Panc1 (cell line): ENCODE data around the gene ABCC3. TPM values are rescaled to one million over a fixed set of nuclear protein-coding genes. Genes with fewer than 3 reads are reported as not detected.

Experiments
- ATAC-seq: fragments of 200-7000 bp; cut with Tn5 transposase; 2 replicates; pipeline ENCODE4 v1.9.1; 2020; ENCODE audit warnings: mild to moderate bottlenecking, moderate library complexity
- BruUV-seq: library from RNA; stranded (reverse); fragments of 400-500 nt; replicated peaks from 2 replicates; lab custom pipeline; 2021; lab: Mats Ljungman, UMichigan
- CTCF ChIA-PET: fragments of 300-600 bp; sonication (Branson Sonifier 250); formaldehyde crosslinking; loops from one replicate; lab custom pipeline; 2022; ENCODE audit warnings: antibody characterized with exemption; lab: Charles Lee
- POLR2A ChIA-PET: fragments of 300-600 bp; sonication (Branson Sonifier 250); formaldehyde crosslinking; loops from one replicate; lab custom pipeline; 2022; ENCODE audit warnings: antibody characterized with exemption; lab: Charles Lee
- DNase-seq: peaks from one replicate; pipeline ENCODE4 v3.0.0-alpha.2; 2010; ENCODE audit warnings: low read depth, low spot score
- H3K27ac ChIP-seq: 2 replicates; pipeline ENCODE4 v1.5.1; 2011; ENCODE audit warnings: mild to moderate bottlenecking, low read length, inconsistent platforms
- H3K27me3 ChIP-seq: fragments of 200-500 bp; sonication (Bioruptor generic); 2 replicates; pipeline ENCODE4 v1.6.0; 2014; ENCODE audit warnings: low read length, inconsistent platforms; ENCODE audit not compliant: control insufficient read depth, insufficient read depth
- H3K36me3 ChIP-seq: fragments of 200-500 bp; sonication (Bioruptor generic); 2 replicates; pipeline ENCODE4 v1.5.1; 2014; ENCODE audit warnings: inconsistent platforms, mild to moderate bottlenecking, low read length, moderate library complexity; ENCODE audit not compliant: control insufficient read depth, insufficient read depth
- H3K4me1 ChIP-seq: 2 replicates; pipeline ENCODE4 v1.5.1; 2011; ENCODE audit warnings: inconsistent platforms, mild to moderate bottlenecking, low read length, moderate library complexity; ENCODE audit not compliant: control insufficient read depth, insufficient read depth
- H3K4me3 ChIP-seq, 2 experiments: 2 replicates each; pipeline ENCODE4 v1.5.1; 2011 to 2012; ENCODE audit warnings: low read depth in 2 of 2, low read length in 2 of 2, mild to moderate bottlenecking in 2 of 2, inconsistent platforms in 1 of 2, moderate library complexity in 1 of 2
- H3K9me3 ChIP-seq: fragments of 200-500 bp; sonication (Bioruptor generic); 2 replicates; pipeline ENCODE4 v1.5.1; 2014; ENCODE audit warnings: low read depth, mild to moderate bottlenecking, inconsistent platforms, low read length, moderate library complexity; ENCODE audit not compliant: control insufficient read depth, insufficient read depth
- CTCF ChIP-seq: fragments of 450-650 bp; IDR thresholded peaks from 2 replicates; pipeline ENCODE4 v1.5.1; 2017; ENCODE audit warnings: mild to moderate bottlenecking
- POLR2AphosphoS5 ChIP-seq: IDR thresholded peaks from 2 replicates; pipeline ENCODE4 v1.6.1; 2012; ENCODE audit warnings: mild to moderate bottlenecking, low read depth, low read length, moderate library complexity
- REST ChIP-seq, 2 experiments: IDR thresholded peaks; 2 replicates each; pipeline ENCODE4 v1.6.1; 2011 to 2012; ENCODE audit warnings: low read depth in 2 of 2, control low read depth in 1 of 2, low read length in 1 of 2, mild to moderate bottlenecking in 1 of 2, moderate library complexity in 1 of 2; ENCODE audit not compliant: insufficient read depth in 1 of 2
- SIN3A ChIP-seq: IDR thresholded peaks from 2 replicates; pipeline ENCODE4 v1.6.1; 2012; ENCODE audit warnings: low read depth, mild to moderate bottlenecking, low read length, moderate library complexity, borderline replicate concordance; ENCODE audit not compliant: insufficient read depth
- TCF7L2 ChIP-seq: IDR thresholded peaks from 2 replicates; pipeline ENCODE4 v1.6.1; 2011; ENCODE audit warnings: mild to moderate bottlenecking, low read depth, low read length, inconsistent platforms
- in situ Hi-C: cut with HindIII; loops from 2 replicates; pipeline ENCODE4 v1.10.0; 2016; ENCODE audit warnings: low sequenced_read_pairs, low pct_unique_long_range_greater_than_20kb
- intact Hi-C: fragments of 100-400 bp; cut with micrococcal nuclease; formaldehyde crosslinking; loops from one replicate; pipeline ENCODE4 v1.10.0; 2022; ENCODE audit not compliant: unreplicated experiment
- total RNA-seq: library from RNA; stranded (reverse); gene quantifications from one replicate; pipeline ENCODE4 v1.2.1, GENCODE V29; 2021; ENCODE audit not compliant: unreplicated experiment

ABCC3 gene
- total RNA-seq, 1 experiment from 2014 or later = 128 TPM

- in situ Hi-C loops = no loop called here
- TF ChIP-seq CTCF (no peak), TCF7L2 (no peak), REST (IDR thresholded peaks at IDR 0.05; ENCODE audit: insufficient read depth in 1 of 2, low read depth in 2 of 2, low read length in 1 of 2) (no peak), SIN3A (no peak), POLR2AphosphoS5 (no peak)
- CTCF ChIA-PET = interaction anchor here (0.7 kb wide), 1 partner anchor 83 kb away, joined by 3 read pairs; no protein-coding TSS in a partner anchor
Observed at GRCh38 chr17:50607522-50608175, 27.0 kb upstream of the ABCC3 start.

GRCh38 chr17:50608700-50609379 is 25.8 kb upstream of the ABCC3 start:
- in situ Hi-C loops = no loop called here

More at GRCh38 chr17:50607522-50608175, 27.0 kb upstream of the ABCC3 start:
- POLR2A ChIA-PET = interaction anchor here (0.7 kb wide), 1 partner anchor 92 kb away, joined by 3 read pairs; no protein-coding TSS in a partner anchor
- Histone ChIP-seq H3K4me1 (peaks cover 6% of the 10 kb centered on the region; the same call in 1 of the 2 replicates), H3K36me3 (no peaks in the 10 kb centered on the region), H3K27ac (no peak overlapping the region), H3K9me3 (no peaks in the 10 kb centered on the region), H3K4me3 (no peak overlapping the region), H3K27me3 (no peaks in the 10 kb centered on the region)
- no TSS peak for BruUV-seq
- ATAC-seq (no peak), DNase-seq (no peak)
- intact Hi-C loops = no loop called here

More at GRCh38 chr17:50608700-50609379, 25.8 kb upstream of the ABCC3 start:
- no TSS peak for BruUV-seq
- H3K4me3 ChIP-seq = no peak overlapping the region
- no peaks in the 10 kb centered on the region; the same call in 1 of the 2 replicates for H3K36me3 ChIP-seq
- CTCF ChIA-PET = interaction anchor here (0.6 kb wide), 1 partner anchor 312 kb away, joined by 3 read pairs; no protein-coding TSS in a partner anchor
- H3K27me3 ChIP-seq = no peaks in the 10 kb centered on the region
- no peak for DNase-seq
- peaks cover 4% of the 10 kb centered on the region; the same call in 1 of the 2 replicates for H3K4me1 ChIP-seq
- TF ChIP-seq TCF7L2 (no peak), CTCF (no peak), SIN3A (no peak), REST (IDR thresholded peaks at IDR 0.05; ENCODE audit: insufficient read depth in 1 of 2, low read depth in 2 of 2, low read length in 1 of 2) (no peak), POLR2AphosphoS5 (no peak)
- intact Hi-C loops = no loop called here
- no peak for ATAC-seq
- POLR2A ChIA-PET = no interaction called here
- H3K27ac ChIP-seq = no peak overlapping the region
- no peaks in the 10 kb centered on the region for H3K9me3 ChIP-seq
